ACHN (cell line): ENCODE data around the gene P2RX3.
"Not testable (repeated sequence)": the region's sequence is repeated elsewhere in the genome, so short reads cannot be mapped to it uniquely, and the experiment has no call there.

Experiments
- DNase-seq: peaks from one replicate; pipeline ENCODE4 v3.0.0-alpha.2; 2015
- in situ Hi-C: cut with HindIII; loops from 2 replicates; pipeline ENCODE4 v1.10.0; 2017; ENCODE audit warnings: low sequenced_read_pairs, low pct_ligation_motif_present, low pct_unique_long_range_greater_than_20kb

P2RX3 gene

GRCh38 chr11:57338142-57338541 lies at the start of gene P2RX3:
Gene P2RX3 (plus strand): TSS chr11:57338352. CDS start chr11:57338551, 199 bp downstream.
- DNase-seq = no peak
- in situ Hi-C loops = no loop called here

GRCh38 chr11:57288771-57289579 lies 49.2 kb upstream of the P2RX3 start:
- in situ Hi-C loops = no loop called here
- DNase-seq = no peak

- DNase-seq = no peak
- in situ Hi-C loops = no loop called here
These were observed 47.9 kb upstream of the P2RX3 start for GRCh38 chr11:57290288-57290687.

GRCh38 chr11:57294225-57295131 lies 43.7 kb upstream of the P2RX3 start:
- no peak for DNase-seq
- in situ Hi-C loops = no loop called here

DNA sequence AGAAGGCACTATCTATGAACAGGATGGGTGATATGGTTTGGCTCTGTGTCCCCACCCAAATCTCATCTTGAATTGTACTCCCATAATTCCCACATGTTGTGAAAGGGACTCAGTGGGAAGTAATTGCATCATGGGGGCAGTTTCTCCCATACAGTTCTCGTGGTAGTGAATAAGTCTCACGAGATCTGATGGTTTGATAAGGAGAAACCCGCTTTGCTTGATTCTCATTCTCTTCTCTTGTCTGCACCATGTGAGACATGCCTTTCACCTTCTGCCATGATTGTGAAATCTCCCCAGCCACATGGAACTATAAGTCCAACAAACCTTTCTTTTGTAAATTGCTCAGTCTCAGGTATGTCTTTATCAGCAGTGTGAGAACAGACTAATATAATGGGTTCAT lies 41.9 kb upstream of the P2RX3 start:
- DNase-seq, in situ Hi-C loops: not testable (repeated sequence)

- DNase-seq = no peak
- in situ Hi-C loops = no loop called here
These were observed 40.9 kb upstream of the P2RX3 start for GRCh38 chr11:57297221-57297620.

- no peak for DNase-seq
- in situ Hi-C loops = no loop called here
These were observed 38.9 kb upstream of the P2RX3 start for GRCh38 chr11:57299150-57299737.

DNA sequence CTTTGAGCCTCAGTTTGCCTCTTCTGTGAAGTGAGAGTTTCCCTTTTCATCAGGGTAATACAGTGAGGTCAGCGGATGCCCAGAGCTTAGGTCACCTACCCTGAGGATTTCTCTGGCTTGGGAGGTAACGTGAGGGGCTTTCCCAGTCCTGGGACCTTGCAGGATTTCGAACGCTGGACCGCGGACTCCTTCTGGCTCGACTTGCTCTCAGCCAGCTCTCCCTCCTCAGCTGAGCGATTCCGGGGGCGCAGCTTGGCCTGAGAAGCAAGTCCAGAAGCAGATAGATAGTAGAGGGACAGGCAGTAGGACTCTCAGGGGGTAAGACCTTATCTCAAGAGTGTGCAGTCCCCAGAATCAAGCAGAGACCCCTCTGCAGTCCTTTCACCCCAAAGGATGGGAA lies 37.4 kb upstream of the P2RX3 start:
- in situ Hi-C loops = no loop called here
- no peak for DNase-seq

- in situ Hi-C loops = no loop called here
- no peak for DNase-seq
These were observed 36.3 kb upstream of the P2RX3 start for GRCh38 chr11:57301711-57302423.

- in situ Hi-C loops = no loop called here
- no peak for DNase-seq
These were observed 35.7 kb upstream of the P2RX3 start for GRCh38 chr11:57302489-57302888.

GRCh38 chr11:57303280-57303989 lies 34.7 kb upstream of the P2RX3 start:
- DNase-seq = no peak

DNA sequence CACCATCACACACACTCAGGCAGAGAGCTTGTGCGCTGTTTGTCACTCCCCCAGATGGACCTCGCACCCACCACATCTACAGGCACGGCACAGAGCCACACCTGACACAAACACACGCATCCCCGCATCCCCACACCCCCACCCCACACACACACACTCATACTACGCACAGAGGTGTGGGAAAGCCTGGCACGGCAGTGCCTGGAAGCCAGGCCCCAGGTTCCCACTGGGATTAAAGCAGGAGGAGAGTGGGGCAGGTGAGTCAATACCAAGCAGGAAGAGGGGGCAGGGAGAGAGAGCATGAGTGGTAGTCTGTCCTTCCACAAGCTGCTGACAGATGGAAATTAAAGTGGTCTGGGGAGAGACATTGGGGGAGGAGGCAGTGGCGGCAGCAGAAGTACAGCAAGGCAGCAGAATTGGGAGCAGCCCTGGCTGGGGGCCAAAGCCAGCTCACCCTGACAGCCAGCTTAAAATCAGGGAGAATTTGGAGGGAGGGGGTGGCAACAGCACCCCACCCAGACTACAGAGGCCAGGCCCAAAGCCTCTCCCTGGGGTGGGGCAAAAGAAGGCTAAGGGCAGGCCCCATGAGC lies 34.1 kb upstream of the P2RX3 start:
- DNase-seq = no peak
- in situ Hi-C loops = no loop called here

More at GRCh38 chr11:57303280-57303989, 34.7 kb upstream of the P2RX3 start:
- in situ Hi-C loops = no loop called here

DNA sequence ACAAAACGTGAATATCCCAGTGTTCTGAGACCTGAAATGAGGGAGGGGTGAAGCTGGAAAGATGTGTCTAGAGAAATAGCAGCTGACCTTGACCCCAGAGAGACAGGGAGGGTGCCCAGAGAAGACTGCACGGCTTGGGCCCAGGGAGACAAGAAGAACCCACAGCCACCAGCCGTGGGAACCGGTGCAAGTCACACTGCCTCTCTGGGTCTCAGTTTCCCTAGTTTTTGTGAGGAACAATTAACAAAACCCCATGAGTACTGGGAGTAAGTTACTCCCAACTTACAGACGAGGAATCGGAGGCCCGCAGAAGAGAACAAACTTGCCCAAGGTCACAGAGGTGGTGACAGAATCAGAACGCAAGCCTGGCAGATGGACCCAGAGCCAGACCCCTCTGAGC lies 32.6 kb upstream of the P2RX3 start:
- in situ Hi-C loops = no loop called here
- no peak for DNase-seq

- no peak for DNase-seq
- in situ Hi-C loops = no loop called here
These were observed 31.8 kb upstream of the P2RX3 start for GRCh38 chr11:57306161-57306876.

GRCh38 chr11:57306940-57307565 lies 31.1 kb upstream of the P2RX3 start:
- in situ Hi-C loops = no loop called here

GRCh38 chr11:57307666-57308270 lies 30.4 kb upstream of the P2RX3 start:
- in situ Hi-C loops = no loop called here
- no peak for DNase-seq

More at GRCh38 chr11:57306940-57307565, 31.1 kb upstream of the P2RX3 start:
- no peak for DNase-seq
